Hypothalamus (tissue), 51 donors: ENCODE data around the gene EIF4G3.
A peak's percentile ranks its signal among the peaks of the same experiment; 100 is the strongest.
"Not testable (repeated sequence)": the region's sequence is repeated elsewhere in the genome, so short reads cannot be mapped to it uniquely, and the experiment has no call there.

ENCODE experiments used
- DNase-seq, 51 donors: peaks; one replicate each; lab custom pipeline; 2025; lab: John Stamatoyannopoulos, UW

The EIF4G3 gene

DNA sequence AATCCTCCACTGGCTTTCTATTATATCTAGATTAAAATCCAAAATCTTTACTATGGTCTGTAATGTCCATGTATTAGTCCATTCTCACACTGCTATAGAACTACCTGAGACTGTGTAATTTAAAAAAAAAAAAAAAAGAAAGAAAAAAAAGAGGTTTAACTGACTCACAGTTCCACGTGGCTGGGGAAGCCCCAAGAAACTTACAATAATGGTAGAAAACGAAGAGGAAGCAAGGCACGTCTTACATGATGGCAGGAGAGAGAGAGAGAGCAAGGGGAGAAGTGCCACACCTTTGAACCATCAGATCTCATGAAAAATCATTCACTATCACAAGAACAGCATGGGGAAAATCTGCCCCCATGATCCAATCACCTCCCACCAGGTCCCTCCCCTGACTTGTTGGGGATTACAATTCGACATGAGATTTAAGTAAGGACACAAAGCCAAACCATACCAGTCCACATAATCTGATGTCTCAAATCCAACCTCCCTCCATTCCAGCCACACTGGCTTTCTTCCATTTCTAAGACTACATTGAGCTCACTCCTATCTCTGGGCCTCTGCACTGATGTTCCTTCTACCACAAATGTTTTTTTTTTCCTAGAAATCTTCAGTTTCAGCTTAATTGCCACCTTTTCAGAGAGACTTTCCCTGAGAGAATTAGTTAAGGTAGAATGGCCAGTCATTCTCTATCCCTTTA is 92.4 kb downstream of the EIF4G3 start:
- DNase-seq = no peak

- DNase-seq = no peak
Observed at GRCh38 chr1:21082073-21082472, 94.6 kb downstream of the EIF4G3 start.

DNA sequence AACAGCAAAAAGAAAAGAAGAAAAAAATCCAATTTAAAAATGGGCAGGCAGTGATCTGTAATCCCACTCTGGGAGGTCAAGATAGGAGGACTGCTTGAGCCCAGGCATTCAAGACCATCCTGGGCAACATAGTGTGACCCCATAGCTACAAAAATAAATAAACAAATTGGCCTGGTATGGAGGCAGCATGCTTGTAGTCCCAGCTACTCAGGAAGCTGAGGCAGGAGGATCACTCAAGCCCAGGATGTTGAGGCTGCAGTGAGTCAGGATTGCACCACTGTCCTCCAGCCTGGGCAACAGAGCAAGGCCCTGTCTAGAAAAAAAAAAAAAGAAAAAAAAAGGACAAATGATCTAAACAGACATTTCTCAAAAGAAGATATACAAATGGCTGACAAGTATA is 99.6 kb downstream of the EIF4G3 start:
- no peak for DNase-seq

DNA sequence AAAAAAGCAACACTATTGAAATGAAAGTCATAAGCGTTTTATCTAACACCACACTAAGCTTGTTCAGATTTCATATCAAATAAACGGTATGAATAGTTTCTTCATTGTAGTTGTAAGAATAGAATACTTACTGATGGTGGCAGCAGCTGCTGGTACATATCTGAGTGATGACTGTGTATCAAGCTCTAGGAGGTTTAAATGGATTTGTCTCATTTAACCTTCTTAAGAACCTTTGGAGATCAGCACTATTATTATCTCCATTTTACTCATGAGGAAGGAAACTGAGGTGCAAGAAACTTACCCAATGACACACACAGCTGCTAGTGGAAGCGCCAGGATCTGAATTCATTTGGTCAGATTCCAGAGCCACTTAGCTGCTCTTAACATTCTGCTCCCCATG is 104.0 kb downstream of the EIF4G3 start:
- DNase-seq = peak in 1 of 51 donors; percentile 9

GRCh38 chr1:21069549-21069948 is 107.1 kb downstream of the EIF4G3 start:
- no peak for DNase-seq

DNA sequence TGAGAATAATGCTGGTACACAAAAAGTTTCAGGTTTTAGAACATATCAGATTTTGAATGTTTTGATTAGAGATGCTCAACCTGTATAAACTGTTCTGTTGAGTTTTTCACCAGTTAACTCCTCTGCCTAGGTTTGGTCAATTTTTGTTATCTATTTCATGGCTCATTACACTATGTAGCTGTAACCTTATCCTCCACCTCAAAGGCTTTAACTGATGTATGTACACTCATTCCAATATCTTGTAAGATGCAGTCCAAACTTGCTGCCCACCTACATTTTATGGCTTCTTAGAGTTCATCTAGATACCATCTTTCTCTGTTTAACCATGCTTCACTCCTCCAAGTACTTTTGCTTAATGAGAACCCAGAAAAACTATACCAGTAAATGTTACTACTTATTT is 107.8 kb downstream of the EIF4G3 start:
- no peak for DNase-seq

DNA sequence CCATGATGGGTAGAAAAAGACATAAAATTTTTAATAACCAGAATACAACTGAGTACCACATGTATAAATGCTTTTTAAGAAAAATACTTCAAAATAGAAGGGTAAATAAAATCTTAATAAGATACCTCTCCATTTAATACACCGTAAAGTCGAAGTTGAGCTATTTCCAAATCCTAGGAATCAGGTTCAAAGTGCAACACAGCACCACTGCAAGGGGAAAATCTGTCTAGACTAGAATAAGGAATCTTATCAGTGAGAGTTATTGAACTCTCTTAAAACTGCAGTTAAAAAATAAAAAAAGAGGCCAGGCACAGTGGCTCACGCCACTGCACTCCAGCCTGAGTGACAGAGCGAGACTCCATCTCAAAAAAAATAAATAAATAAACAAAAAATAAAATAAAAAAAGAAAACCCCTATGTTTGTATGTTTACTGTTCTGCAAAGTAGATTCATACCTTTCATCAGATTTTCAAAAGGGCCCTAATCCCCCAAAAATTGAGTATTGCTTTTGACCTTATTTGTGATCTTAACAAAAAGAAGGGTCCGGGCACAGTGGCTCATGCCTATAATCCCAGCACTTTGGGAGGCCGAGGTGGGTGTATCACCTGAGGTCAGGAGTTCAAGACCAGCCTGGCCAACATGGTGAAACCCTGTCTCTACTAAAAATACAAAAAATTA is 109.0 kb downstream of the EIF4G3 start:
- no peak for DNase-seq

DNA sequence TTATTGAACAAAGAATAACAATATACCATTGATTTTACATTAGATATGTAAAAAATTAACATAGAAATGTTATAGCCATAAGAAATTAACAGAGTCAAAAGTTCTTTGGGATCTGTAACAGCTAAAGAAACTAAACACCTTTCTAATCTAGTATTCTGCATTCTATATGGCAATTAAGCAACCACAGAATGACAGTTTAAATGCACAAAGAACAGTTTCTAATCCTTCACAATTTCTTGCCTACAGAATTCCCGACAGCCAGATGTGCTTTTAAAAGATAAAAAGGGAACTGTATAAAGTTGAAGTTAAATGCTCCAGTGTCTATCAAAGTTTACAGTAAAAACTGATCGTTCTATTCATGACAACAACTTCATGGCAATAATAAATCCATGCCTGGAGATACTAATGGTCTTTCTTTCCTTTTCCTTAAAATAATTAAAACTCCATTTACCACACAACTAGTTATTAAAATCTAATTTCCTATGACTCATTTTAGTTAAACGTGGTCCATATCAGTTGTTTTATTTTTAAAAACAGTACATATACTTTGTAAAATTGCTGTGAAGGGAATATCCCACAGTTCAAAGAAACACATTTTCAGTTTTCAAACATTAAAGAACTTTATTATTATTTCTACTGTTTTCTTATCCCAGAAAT is 110.2 kb downstream of the EIF4G3 start:
- DNase-seq = no peak

DNA sequence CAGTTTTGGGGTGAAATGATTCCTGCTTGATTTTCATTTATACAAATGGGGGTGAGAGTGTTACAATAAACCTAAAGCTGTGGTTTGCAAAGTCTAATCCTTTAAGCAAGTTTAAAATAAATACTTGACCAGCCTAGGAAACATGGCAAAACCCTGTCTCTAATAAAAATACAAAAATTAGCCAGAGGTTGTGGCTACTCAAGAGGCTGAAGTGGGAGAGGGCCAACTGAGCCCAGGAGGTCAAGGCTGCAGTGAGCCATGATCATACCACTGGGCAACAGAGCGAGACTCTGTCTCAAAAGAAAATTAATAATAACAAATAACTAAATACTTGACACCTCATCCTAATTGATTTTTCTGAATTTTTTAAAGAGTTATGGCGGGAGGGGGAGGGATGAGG is 110.8 kb downstream of the EIF4G3 start:
- no peak for DNase-seq

GRCh38 chr1:21064057-21064456 is 112.6 kb downstream of the EIF4G3 start:
- no peak for DNase-seq

- DNase-seq = no peak
Observed at GRCh38 chr1:21060523-21060922, 116.2 kb downstream of the EIF4G3 start.

DNA sequence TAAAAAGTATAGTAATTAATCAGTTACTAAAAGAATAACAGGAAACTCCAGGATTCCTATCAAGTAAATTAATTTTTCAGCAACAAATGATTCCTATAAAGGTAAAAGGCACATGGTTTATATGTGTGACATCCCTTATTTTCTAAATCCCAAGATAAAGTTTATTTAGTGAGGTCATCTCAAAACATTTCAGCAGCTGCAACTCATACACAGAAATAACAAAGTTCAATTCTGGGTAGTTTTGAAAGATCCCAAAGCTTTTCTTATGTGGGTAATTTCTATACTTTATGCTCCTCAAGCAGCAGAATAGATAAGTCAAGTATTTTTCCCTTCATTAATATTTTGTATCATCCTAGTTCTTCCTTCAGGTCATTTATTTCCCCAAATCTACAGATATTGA is 117.7 kb downstream of the EIF4G3 start:
- no peak for DNase-seq

DNA sequence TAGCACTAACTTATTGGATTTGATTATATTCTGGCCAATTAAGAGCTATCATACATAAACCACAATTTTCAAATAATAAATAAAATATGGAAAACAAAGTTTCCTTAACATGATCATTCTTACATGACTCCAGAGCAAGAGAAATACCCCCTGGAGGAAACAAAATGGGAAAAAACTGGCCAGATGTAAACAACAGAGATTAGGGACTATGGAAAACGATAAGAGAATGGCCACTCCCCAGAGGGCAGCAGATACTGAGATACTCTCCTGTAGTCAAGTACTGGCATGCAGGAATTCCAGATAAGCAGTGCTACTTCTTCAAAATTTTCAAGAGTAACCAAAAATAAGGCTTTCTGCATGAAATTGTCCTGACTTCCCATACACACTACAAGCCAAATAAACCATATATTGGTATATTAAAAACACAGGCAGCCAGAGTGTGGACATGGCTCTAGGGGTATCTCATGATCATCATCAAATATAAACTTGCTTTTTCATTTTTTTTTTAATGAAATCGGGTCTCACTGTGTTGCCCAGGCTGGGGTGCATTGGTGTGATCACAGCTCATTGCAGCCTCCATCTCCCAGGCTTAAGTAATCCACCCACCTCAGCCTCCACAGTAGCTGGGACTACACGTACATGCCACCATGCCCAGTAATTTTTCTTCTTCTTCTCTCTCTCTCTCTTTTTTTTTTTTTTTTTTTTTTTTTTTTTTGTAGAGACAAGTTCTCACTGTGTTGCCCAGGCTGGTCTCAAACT is 118.5 kb downstream of the EIF4G3 start:
- no peak for DNase-seq

DNA sequence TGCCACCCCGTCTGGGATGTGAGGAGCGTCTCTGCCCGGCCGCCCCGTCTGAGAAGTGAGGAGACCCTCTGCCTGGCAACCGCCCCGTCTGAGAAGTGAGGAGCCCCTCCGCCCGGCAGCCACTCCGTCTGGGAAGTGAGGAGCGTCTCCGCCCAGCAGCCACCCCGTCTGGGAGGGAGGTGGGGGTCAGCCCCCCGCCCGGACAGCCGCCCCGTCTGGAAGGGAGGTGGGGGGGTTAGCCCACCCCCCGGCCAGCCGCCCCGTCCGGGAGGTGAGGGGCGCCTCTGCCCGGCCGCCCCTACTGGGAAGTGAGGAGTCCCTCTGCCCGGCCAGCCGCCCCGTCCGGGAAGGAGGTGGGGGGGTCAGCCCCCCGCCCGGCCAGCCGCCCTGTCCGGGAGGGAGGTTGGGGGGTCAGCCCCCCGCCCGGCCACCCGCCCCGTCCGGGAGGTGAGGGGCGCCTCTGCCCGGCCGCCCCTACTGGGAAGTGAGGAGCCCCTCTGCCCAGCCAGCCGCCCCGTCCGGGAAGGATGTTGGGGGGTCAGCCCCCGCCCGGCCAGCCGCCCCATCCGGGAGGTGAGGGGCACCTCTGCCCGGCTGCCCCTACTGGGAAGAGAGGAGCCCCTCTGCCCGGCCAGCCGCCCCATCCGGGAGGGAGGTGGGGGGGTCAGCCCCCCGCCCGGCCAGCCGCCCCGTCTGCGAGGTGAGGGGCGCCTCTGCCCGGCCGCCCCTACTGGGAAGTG is 123.3 kb downstream of the EIF4G3 start:
- DNase-seq = not testable (repeated sequence)

GRCh38 chr1:21052034-21052433 is 124.7 kb downstream of the EIF4G3 start:
- no peak for DNase-seq

- DNase-seq = no peak
Observed at GRCh38 chr1:21051177-21051825, 125.4 kb downstream of the EIF4G3 start.

GRCh38 chr1:21050031-21050430 is 126.7 kb downstream of the EIF4G3 start:
- no peak for DNase-seq

GRCh38 chr1:21048462-21048861 is 128.2 kb downstream of the EIF4G3 start:
- DNase-seq = no peak

GRCh38 chr1:21046132-21046531 is 130.6 kb downstream of the EIF4G3 start:
- no peak for DNase-seq

DNA sequence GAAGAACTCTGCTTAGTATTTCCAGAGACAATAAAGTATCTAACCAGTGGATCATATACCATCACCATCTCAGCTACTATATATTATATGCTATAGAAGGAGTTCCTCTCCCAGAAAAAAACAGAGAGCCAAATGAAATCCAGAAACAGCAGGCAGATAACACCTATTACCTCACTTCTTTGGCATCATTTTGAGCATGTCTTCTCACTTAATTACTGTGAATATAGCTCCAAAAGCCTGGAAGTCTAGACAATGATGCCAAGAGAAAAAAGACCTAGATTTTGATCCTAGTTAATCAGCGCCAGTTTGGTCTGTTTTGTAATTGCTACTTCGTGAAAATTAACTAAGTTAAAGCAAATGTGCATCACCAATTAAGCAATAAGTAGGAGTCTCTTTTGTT is 131.3 kb downstream of the EIF4G3 start:
- DNase-seq = no peak
